Bladder microvascular endothelial cell (primary cell): ENCODE measurements around the gene CNPPD1. TPM values are rescaled to one million over a fixed set of nuclear protein-coding genes. Genes with fewer than 3 reads are reported as not detected.

Experiments used
- total RNA-seq: library from RNA; depleted of rRNA; stranded (reverse); fragments of >200 nt; gene quantifications from 2 replicates; pipeline ENCODE4 v1.2.3, GENCODE V29; 2014

CNPPD1 gene
- total RNA-seq, result 21.4 and 39.2 TPM in 2 replicates

DNA sequence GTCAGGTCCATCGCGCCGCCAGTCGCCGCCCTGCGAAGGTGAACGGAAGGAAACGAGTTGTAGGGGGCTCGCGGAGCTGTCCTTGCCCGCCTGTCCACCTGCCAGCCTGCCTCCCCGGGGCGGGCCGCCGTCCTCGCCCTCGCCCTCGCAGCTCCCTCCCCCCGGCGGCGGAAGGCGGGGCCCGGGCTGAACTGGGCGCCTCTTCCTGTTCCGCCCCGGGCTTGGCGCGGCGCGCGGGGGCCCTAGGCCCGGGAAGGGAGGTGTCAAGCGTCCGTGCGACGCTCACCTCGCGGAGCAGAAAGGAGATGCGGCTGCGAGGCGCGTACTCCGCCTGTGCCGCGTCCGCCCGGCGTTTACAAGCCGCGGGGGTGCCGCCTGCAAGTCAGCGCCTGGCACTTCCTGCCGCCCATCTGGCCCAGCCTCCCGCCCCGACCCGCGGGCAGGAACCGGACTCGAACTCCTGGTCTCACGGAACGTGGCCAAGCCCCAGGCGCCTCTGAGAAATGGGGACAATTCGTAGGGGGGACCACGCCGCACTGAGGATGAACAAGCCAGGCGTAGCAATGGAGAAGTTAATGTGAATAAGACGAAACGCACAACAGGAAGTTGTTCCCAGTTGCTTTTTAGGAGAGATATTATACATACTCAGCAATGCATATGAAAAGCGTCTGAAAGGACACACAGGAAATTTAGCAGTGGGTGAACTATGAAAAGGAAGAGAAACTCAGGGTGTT is at the start of gene CNPPD1:
Gene CNPPD1 (minus strand): TSS at position 108 of the 734 bp plus-strand sequence. CDS start 97 bp downstream, at position 11.

DNA sequence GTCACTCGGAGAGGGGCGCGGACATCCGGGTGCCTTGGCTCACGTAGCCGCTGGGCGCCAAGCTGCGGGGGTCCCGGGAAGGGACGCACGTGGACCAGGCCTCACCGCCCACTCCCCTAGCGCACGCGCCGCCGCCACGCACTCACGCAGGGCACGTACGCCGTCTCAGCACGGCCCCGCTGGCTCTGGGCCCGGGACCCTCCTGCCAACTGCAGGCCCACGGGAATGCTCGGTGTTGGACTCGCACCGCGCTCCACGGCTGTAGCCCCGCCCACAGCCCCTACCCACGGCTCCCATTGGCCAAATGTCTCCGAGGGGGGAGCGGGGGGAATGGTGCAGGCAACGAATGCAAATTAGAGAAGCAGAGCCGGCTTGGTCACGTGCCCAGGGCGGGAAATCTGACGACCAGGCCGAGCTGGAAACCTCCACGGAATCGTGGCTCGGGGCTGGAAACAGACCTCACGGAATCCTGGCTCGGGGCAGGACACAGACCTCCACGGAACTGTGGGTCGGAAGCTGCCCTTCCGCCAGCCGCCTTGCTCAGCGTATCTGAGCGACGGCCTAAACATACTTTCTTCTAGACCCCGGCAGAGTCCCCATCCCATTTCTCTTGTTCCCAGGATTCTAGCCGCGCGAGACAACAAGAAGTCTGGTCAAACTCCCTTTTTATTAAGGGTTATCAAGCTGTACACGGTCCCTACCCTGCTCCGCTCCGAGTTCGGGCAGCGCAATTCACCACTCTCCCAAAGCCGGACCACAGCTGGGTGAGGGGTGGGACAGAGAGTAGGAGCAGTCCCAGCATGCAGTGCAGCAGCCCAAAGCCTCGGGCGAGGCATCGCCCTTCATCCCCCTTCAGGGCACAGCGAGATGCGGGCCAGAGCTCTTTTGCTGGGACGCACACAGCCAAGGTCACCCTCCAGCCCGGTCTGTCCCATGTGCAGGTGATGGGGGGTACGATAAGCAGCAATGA is 42.3 kb upstream of the CNPPD1 start, which contains the start of gene ABCB6:
Gene ABCB6 (minus strand): TSS at position 227 of the 970 bp plus-strand sequence. CDS start 285 bp downstream, outside the sequence.

DNA sequence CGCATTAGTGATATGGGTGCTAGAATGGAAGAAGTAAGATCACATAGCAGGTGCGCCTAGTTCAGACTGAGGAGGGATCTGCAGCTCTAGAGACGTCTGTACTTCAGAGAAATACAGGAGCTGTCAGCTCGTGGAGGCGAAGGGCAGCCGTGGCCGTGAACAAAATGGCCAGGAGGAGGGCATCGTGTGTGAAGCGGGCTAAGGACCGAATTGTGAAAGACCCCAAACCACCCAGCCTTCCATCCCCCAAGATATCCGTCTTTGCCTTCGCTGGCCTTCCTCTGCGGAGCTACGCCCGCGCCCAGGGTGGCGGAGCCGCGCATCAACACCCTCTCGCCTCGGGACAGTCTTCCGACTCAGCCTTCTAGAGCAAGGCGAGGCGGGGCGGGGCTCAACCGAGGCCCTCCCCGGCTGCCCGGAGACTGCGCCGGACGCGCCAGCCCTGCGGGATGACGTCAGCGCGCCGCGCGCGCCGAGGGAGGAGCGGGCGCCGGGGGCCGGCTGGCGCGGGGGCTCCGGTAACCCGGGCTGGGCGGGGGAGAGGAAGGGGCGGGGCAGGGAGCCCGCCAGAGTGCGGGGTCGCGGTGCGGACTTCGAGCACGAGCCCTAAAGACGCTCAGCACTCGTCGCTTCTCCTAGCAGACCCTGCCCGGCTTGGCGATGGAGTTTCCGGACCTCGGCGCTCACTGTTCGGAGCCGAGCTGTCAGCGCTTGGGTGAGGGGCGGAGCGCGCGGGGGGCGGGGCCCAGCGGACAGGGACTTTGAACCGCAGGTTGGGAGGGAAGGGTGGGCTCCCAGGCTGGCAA is 29.8 kb upstream of the CNPPD1 start, which contains the start of gene ZFAND2B:
Gene ZFAND2B (plus strand): TSS at position 455 of the 806 bp plus-strand sequence. CDS start 206 bp downstream, at position 661.

DNA sequence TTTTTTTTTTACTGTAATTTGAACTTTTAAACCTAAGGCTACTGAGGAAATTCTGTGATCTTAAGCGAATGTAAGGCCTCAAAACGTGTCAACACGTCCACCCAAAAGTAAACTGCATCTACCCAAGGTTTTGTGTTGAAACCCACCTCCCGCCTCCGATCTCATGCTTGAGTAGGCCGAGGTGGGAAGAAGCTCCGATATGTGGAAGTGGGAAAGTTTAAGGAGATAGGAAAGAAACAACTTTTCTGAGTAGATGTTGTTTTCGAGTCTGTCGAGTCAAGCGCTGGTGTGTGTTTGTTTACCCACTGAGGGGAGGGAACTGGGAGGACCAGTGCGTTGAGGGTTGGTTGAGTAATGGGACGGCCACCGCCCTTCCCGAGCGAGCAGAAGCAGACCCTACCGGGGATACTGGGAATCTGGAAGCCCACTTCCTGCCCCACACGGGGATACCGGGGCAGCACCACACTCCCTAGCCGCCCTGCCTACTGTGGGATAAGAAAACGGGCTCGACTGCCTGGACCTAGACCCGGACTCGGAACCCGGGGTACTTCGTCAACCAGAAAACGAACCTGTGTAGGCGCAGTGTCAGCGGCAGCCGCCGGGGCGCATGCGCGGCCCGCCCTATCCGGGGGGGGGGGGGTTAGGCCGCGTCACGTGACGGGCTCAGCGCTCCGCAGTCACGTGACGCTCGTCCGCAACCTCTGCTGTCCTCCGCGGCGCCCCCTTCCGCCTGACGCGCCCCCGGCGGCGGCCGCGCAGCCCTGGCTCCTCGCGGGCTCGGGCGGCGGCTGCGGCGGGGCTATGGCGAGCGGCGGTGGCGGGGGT is 1.0 kb upstream of the CNPPD1 start, which contains the start of gene RETREG2:
Gene RETREG2 (plus strand): TSS at position 724 of the 825 bp plus-strand sequence. CDS start 78 bp downstream, at position 802.

DNA sequence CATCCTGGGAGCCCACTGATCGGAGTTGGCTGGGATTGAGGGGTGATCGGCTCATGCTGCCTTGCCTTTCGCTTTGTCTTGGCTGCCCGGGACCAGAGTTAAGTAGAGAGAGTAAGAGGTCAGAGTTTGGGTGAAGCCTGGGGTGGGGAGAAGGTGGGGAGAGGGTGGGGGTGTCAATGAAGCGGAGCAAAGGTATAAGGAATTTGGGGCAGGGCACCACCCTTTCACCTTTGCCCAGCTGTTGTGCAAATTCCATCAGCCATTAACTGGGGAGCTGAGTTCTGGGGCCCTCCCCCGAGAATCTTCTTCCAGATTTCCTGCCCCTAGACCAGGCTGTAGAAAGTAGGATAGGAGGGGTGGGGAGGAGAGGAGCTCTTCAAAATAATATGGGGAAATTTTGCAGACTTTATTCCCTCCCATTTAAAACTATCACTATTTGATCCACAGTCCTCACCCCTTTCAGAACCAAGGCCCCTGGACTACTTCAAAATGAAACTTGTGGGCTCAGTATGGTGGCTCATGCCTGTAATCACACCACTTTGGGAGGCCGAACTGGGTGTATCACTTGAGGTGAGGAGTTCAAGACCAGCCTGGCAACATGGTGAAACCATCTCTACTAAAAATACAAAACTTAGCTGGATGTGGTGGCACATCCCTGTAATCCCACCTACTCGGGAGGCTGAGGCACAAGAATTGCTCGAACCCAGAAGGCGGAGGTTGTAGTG is 6.6 kb downstream of the CNPPD1 start, which contains the start of gene SLC23A3:
Gene SLC23A3 (minus strand): TSS at position 100 of the 725 bp plus-strand sequence. CDS start 45 bp downstream, at position 55.

DNA sequence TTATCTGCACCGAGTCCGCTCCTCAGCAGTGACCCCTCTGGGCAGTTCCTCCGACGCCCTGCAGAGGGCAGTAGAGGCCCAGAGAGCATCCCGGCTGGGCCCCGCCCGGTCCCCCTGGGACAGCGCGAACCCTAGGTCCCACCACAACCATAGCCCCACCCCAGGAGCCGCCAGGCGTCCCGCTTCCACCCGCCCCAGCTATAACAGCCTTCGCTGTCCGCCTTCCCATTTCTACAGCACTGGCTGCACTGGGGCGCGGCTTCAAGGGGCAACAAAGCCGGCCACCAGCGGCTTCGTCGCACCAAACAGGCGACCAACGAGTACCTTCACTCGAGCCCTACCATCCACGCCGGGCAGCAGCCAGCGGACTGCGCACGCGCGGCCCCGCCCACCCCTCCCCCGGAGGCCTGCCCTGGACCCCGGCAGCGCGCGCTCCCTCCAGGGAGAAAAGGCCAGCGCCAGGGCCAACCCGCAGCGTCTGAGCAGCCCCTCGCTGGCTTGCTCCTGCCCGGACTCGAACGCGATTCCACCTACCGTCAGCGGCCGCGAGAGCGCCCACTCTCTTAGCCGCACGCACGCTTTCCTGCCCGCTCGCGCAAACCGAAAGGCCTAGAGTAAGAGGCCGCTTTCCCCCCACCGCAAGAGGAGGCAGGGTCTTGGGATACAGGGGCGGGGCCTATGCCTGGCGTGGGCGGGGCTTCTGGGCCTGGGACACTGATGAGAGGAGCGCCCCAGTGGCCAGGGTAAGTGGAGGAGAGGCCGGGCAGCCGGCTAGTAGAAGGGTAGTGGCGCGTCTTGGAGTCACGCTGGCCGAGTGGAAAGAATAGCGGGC is 16.3 kb downstream of the CNPPD1 start, which contains the start of gene NHEJ1:
Gene NHEJ1 (minus strand): TSS at position 630 of the 832 bp plus-strand sequence. CDS start 2,453 bp downstream, outside the sequence.

Other genes starting within 250 kb of the CNPPD1 start
- gene CDK5R2, start 217.3 kb downstream of the CNPPD1 start, total RNA-seq, result not detected in 2 replicates
- gene FEV, start 191.7 kb downstream of the CNPPD1 start, total RNA-seq, result not detected in 2 replicates
- not detected in 2 replicates for gene CRYBA2, start 183.5 kb downstream of the CNPPD1 start, total RNA-seq
- not detected in 2 replicates for gene CFAP65, start 135.4 kb downstream of the CNPPD1 start, total RNA-seq
- not detected in 2 replicates for gene IHH, start 116.0 kb downstream of the CNPPD1 start, total RNA-seq
- 14.9 and 24.1 TPM in 2 replicates for gene NHEJ1, start 16.1 kb downstream of the CNPPD1 start, total RNA-seq
- 0.81 and 4.5 TPM in 2 replicates for gene SLC23A3, start 6.9 kb downstream of the CNPPD1 start, total RNA-seq
- 49.7 TPM in 2 replicates for gene RETREG2, start 1.4 kb upstream of the CNPPD1 start, total RNA-seq
- gene ZFAND2B, start 29.9 kb upstream of the CNPPD1 start, total RNA-seq, result 21.0 and 22.2 TPM in 2 replicates
- gene ABCB6, start 42.0 kb upstream of the CNPPD1 start, total RNA-seq, result 31.4 and 45.8 TPM in 2 replicates
- gene ATG9A, start 52.7 kb upstream of the CNPPD1 start, total RNA-seq, result 36.8 and 60.8 TPM in 2 replicates
- 19.3 and 23.1 TPM in 2 replicates for gene ANKZF1, start 52.9 kb upstream of the CNPPD1 start, total RNA-seq
- 4.2 and 6.6 TPM in 2 replicates for gene GLB1L, start 68.5 kb upstream of the CNPPD1 start, total RNA-seq
- gene STK16, start 68.6 kb upstream of the CNPPD1 start, total RNA-seq, result 16.5 and 21.8 TPM in 2 replicates
- not detected in 2 replicates for gene TUBA4B, start 76.3 kb upstream of the CNPPD1 start, total RNA-seq
- gene TUBA4A, start 77.0 kb upstream of the CNPPD1 start, total RNA-seq, result 9.0 and 18.1 TPM in 2 replicates
- 18.0 and 40.7 TPM in 2 replicates for gene DNAJB2, start 102.4 kb upstream of the CNPPD1 start, total RNA-seq
- 0.16 TPM in 1 of 2 replicates, not detected in the other for gene PTPRN, start 132.5 kb upstream of the CNPPD1 start, total RNA-seq
- not detected in 2 replicates for gene RESP18, start 155.8 kb upstream of the CNPPD1 start, total RNA-seq
- 40.3 and 51.7 TPM in 2 replicates for gene DNPEP, start 211.0 kb upstream of the CNPPD1 start, total RNA-seq
- gene DES, start 241.5 kb upstream of the CNPPD1 start, total RNA-seq, result not detected in 2 replicates